IgD-negative memory B cell (primary cell): Measurements from ENCODE around the gene EXOC6. TPM values are rescaled to one million over a fixed set of nuclear protein-coding genes. Genes with fewer than 3 reads are reported as not detected.
"Not testable (repeated sequence)": the region's sequence is repeated elsewhere in the genome, so short reads cannot be mapped to it uniquely, and the experiment has no call there.

Experiments
- H3K27ac Mint-ChIP-seq, 3 donors: one replicate each; pipeline ENCODE4 v1.8.0; 2020 to 2022; ENCODE audit warnings: mild to moderate bottlenecking in 3 of 3, mixed read lengths in 3 of 3, moderate library complexity in 1 of 3
- H3K27me3 Mint-ChIP-seq: one replicate; pipeline ENCODE4 v1.8.0; 2021; ENCODE audit warnings: mixed read lengths
- H3K36me3 Mint-ChIP-seq: one replicate; pipeline ENCODE4 v1.8.0; 2020; ENCODE audit warnings: mild to moderate bottlenecking, mixed read lengths
- H3K4me1 Mint-ChIP-seq, 3 donors: one replicate each; pipeline ENCODE4 v1.8.0; 2020 to 2022; ENCODE audit warnings: mixed read lengths in 3 of 3, mild to moderate bottlenecking in 1 of 3
- H3K4me3 Mint-ChIP-seq, 4 donors: one replicate each; pipeline ENCODE4 v1.8.0; 2020 to 2022; ENCODE audit warnings: mild to moderate bottlenecking in 4 of 4, mixed read lengths in 4 of 4, moderate library complexity in 3 of 4
- H3K9me3 Mint-ChIP-seq, 3 donors: one replicate each; pipeline ENCODE4 v1.8.0; 2020 to 2021; ENCODE audit warnings: mixed read lengths in 3 of 3, mild to moderate bottlenecking in 1 of 3
- polyA plus RNA-seq: library from polyadenylated mRNA; unstranded; fragments of 300-500 nt; fragmentation: Illumina TruSeq; gene quantifications from one replicate; pipeline ENCODE4 v1.2.3, GENCODE V29; 2021

EXOC6 gene
- polyA plus RNA-seq, 1 donor from 2014 or later, result 12.4 TPM

DNA sequence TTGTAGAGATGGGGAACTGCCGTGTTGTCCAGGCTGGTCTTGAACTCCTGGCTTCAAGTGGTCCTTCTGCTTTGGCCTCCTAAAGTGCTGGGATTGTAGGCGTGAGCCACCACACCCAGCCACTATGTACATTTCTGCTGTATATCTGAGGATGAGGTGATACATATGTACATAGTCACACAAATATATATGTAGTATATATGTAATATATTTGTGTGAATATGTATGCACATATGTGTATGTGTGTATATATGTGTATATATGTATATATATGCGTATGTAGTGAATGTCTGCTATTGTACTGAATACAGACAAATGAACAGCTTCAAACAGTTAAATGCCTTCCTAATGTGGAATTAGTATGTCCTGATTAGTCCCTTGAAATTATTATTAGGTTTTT, 70.3 kb downstream of the EXOC6 start:
- peaks cover 26% of the 10 kb centered on the region for H3K36me3 Mint-ChIP-seq
- peaks cover 0 to 4% (median 2%) of the 10 kb centered on the region in 3 donors for H3K4me1 Mint-ChIP-seq
- H3K27me3 Mint-ChIP-seq, result no peaks in the 10 kb centered on the region
- H3K27ac Mint-ChIP-seq, result no peak overlapping the region
- no peak overlapping the region for H3K4me3 Mint-ChIP-seq
- peaks cover 2 to 7% (median 3%) of the 10 kb centered on the region in 3 donors for H3K9me3 Mint-ChIP-seq

DNA sequence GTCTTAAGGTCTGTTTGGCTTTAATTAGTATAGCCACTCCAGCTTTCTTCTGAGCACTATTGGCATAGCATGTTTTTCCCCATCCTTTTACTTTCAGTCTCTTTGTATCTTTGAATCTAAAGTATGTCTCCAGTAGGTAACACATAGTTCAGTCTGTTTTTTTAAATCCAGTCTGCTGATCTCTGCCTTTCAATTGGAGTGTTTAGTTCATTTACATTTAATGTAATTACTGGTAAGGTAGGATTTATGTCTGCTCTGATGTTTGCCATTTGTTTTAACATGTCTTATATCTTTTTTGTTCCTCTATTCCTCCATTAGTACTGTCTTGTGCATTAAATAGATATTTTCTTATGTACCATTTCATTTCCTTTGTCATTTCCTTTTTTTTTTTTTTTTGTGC, 72.5 kb downstream of the EXOC6 start:
- peaks cover 22% of the 10 kb centered on the region for H3K36me3 Mint-ChIP-seq
- no peaks in the 10 kb centered on the region for H3K4me1 Mint-ChIP-seq
- no peak overlapping the region for H3K4me3 Mint-ChIP-seq
- H3K9me3 Mint-ChIP-seq, result peaks cover 2 to 7% (median 3%) of the 10 kb centered on the region in 3 donors
- H3K27me3 Mint-ChIP-seq, result no peaks in the 10 kb centered on the region
- no peak overlapping the region for H3K27ac Mint-ChIP-seq

DNA sequence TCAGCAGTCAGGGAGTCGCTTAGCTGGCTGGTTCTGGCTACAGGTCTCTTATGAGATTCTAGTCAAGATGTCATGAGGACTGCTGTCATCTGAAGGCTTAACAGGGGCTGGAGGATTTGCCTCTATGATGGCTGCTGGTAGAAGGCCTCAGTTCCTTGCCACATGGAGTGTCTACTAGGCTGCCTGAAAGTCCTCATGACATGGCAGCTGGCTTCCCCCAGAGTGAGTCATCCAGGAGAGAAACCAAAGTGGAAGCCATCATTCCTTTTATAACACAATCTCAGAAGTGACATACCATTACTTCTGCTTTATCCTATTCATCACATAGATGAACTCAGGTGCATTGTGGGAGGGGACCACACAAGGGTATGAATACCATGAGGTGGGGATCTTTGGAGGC, 75.1 kb downstream of the EXOC6 start:
- no peak overlapping the region for H3K4me3 Mint-ChIP-seq
- H3K27me3 Mint-ChIP-seq, result no peaks in the 10 kb centered on the region
- no peaks in the 10 kb centered on the region for H3K4me1 Mint-ChIP-seq
- no peak overlapping the region for H3K27ac Mint-ChIP-seq
- peaks cover 2 to 7% (median 3%) of the 10 kb centered on the region in 3 donors for H3K9me3 Mint-ChIP-seq
- peaks cover 21% of the 10 kb centered on the region for H3K36me3 Mint-ChIP-seq

- H3K27me3 Mint-ChIP-seq, result no peaks in the 10 kb centered on the region
- no peak overlapping the region for H3K4me3 Mint-ChIP-seq
- no peaks in the 10 kb centered on the region for H3K4me1 Mint-ChIP-seq
- H3K27ac Mint-ChIP-seq, result no peak overlapping the region
- H3K9me3 Mint-ChIP-seq, result no peaks in the 10 kb centered on the region
- peaks cover 3% of the 10 kb centered on the region for H3K36me3 Mint-ChIP-seq
Observed at GRCh38 chr10:92929896-92930295, 81.6 kb downstream of the EXOC6 start.

GRCh38 chr10:92931597-92931996, 83.3 kb downstream of the EXOC6 start:
- Mint-ChIP-seq H3K9me3 (no peaks in the 10 kb centered on the region), H3K27ac (no peak overlapping the region), H3K4me3 (no peak overlapping the region), H3K36me3 (peaks cover 3% of the 10 kb centered on the region), H3K4me1 (no peaks in the 10 kb centered on the region), H3K27me3 (no peaks in the 10 kb centered on the region)

DNA sequence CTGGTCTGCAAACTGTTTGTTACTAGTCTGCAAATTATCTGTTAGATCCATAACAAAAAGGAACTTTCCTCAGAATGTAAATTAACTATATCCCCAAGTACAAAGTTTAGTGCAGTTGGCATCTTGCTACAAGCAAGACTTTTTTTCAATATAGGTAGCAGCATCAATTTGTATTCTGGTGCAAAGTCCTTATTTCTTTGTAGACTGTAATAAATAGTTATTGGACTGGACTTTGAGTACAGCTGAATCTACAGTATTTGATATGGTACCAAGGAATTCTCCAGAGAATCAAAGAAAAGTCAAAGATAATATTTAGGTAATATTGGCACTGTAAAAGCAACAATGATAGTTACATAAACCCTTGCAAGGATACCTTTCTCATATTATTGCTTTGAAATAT, 89.6 kb downstream of the EXOC6 start:
- Mint-ChIP-seq H3K36me3 (peaks cover 3% of the 10 kb centered on the region), H3K4me1 (no peaks in the 10 kb centered on the region)

GRCh38 chr10:92938841-92939240, 90.5 kb downstream of the EXOC6 start:
- peaks cover 0 to 3% (median 2%) of the 10 kb centered on the region in 3 donors for H3K9me3 Mint-ChIP-seq

More for the DNA sequence above, 89.6 kb downstream of the EXOC6 start:
- H3K4me3 Mint-ChIP-seq, result no peak overlapping the region
- H3K27me3 Mint-ChIP-seq, result no peaks in the 10 kb centered on the region
- H3K9me3 Mint-ChIP-seq, result no peaks in the 10 kb centered on the region
- H3K27ac Mint-ChIP-seq, result no peak overlapping the region

DNA sequence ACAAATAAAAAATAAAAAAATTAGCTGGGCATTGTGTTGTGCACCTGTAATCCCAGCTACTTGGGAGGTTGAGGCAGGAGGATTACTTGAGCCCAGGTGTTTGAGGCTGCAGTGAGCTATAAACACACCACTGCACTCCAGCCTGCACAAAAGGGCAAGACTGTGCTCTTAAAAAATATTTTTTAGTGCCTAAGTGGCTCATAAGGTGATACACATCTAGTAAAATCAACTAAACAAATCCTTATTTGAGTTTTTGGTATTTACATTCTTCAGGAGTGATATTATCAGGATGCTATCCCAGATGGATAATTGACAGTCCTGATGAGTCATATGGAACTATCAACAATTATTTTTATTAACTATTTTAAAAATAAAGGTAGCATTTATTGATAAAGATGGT, 93.9 kb downstream of the EXOC6 start:
- H3K27me3 Mint-ChIP-seq, result no peaks in the 10 kb centered on the region
- H3K4me3 Mint-ChIP-seq, result no peak overlapping the region
- peaks cover 0 to 4% (median 2%) of the 10 kb centered on the region in 3 donors for H3K9me3 Mint-ChIP-seq
- H3K27ac Mint-ChIP-seq, result no peak overlapping the region
- H3K4me1 Mint-ChIP-seq, result no peaks in the 10 kb centered on the region
- peaks cover 18% of the 10 kb centered on the region for H3K36me3 Mint-ChIP-seq

More at GRCh38 chr10:92938841-92939240, 90.5 kb downstream of the EXOC6 start:
- no peaks in the 10 kb centered on the region for H3K27me3 Mint-ChIP-seq
- no peaks in the 10 kb centered on the region for H3K4me1 Mint-ChIP-seq
- no peak overlapping the region for H3K4me3 Mint-ChIP-seq
- no peak overlapping the region for H3K27ac Mint-ChIP-seq
- H3K36me3 Mint-ChIP-seq, result peaks cover 3% of the 10 kb centered on the region

DNA sequence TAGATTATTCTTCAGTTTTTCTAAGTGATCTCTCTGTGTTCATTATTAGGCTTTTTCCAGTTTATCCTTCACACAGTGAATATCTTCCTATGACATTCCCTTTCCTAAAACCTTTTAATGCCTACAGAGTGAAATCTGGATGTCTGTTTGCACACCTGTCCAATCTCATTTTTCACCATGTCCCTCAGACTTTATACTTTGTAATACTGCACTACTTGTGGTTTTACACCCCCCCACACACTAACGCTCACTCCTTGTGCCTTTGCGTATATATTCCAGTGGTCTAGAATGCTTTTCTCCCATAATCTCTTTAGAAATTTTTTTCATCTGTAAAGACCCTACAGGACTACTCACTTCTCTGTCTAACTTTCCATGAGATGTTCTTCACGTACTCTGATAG, 98.2 kb downstream of the EXOC6 start:
- Mint-ChIP-seq H3K27me3 (no peaks in the 10 kb centered on the region), H3K9me3 (peaks cover 1 to 13% (median 4%) of the 10 kb centered on the region in 3 donors), H3K36me3 (peaks cover 29% of the 10 kb centered on the region), H3K4me1 (no peaks in the 10 kb centered on the region), H3K4me3 (no peak overlapping the region), H3K27ac (no peak overlapping the region)

DNA sequence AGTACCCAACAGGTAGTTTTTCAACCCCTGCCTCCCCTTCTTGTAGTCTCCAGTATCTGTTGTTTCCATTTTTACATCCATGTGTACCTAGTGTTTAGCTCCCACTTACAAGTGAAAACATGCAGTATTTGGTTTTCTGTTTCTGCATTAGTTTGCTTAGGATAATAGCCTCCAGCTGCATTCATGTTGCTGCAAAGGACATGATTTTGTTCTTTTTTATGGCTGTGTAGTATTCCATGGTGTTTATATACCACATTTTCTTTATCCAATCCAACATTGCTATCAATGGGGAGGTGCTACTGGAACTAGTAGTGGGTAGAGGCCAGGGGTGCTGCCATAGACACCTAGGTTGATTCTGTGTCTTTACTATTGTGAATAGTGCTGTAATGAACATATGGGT, 104.3 kb downstream of the EXOC6 start:
- H3K4me1 Mint-ChIP-seq, result not testable (repeated sequence)
- peaks cover 11% of the 10 kb centered on the region for H3K36me3 Mint-ChIP-seq

DNA sequence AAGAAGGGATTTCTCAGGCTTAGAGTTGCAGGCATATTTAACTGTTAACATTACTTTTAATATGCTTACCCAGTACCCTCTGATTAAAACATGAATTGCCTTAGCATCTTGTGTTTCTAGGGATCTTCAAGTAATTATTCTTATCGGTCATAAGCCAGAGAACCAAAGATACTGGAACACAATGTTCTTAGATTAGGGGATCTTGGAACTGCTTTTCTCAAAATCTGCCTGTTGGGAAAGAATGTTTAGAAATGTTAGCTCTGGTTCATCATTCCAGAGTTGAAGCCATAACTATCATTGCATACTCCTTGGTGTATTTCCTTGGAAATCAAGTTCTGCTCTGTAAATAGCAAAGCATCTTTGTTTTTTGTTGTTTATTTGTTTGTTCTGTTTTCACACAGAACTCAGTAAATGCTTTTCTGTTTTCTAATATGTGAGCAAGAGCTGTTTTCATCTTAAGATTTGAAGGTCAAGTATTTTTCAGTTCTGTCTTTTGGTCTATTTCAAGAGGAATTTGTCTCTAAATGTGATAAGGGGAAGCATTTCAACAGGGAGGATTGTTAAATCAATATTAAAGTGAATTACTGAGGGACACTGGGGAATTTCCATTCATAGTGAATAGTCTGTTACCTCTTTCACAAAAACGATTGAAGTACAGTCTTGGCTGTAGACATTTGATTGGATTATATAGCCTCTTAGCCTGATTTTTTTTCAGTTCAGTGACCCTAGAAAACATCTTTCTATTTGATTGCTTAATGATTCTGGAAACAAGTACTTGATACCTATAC, 109.1 kb downstream of the EXOC6 start:
- Mint-ChIP-seq H3K36me3 (peaks cover 4% of the 10 kb centered on the region), H3K4me3 (no peak overlapping the region), H3K4me1 (peaks cover 2 to 15% (median 8%) of the 10 kb centered on the region in 3 donors), H3K27me3 (no peaks in the 10 kb centered on the region), H3K27ac (no peak overlapping the region), H3K9me3 (no peaks in the 10 kb centered on the region)

More for the DNA sequence above, 104.3 kb downstream of the EXOC6 start:
- H3K4me3 Mint-ChIP-seq, H3K27ac Mint-ChIP-seq, H3K9me3 Mint-ChIP-seq, H3K27me3 Mint-ChIP-seq: not testable (repeated sequence)

- Mint-ChIP-seq H3K36me3 (peaks cover 7% of the 10 kb centered on the region), H3K27me3 (no peaks in the 10 kb centered on the region), H3K4me1 (peaks cover 5 to 20% (median 12%) of the 10 kb centered on the region in 3 donors), H3K4me3 (no peak overlapping the region), H3K27ac (peak overlapping the region in 1 of 3 donors; percentile 13), H3K9me3 (no peaks in the 10 kb centered on the region)
Observed at GRCh38 chr10:92961638-92962037, 113.3 kb downstream of the EXOC6 start.

DNA sequence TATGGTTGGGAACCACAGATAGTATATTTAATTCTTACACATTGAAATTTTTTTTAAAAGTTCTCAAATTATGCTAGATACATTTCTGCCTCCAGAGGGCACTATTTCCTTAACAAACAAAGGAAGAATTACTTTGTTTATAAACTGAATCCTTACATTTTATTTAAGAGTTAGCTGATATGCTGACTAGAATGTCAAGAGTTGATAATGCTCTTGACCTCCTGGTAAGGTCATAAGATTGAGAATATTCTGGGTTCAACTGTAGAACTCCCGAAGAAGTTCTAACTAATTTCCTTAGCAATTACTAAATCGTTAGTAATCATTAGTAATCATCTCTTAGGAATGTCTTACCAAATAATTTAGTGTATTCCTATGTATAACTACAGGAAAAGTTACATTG, 117.0 kb downstream of the EXOC6 start:
- Mint-ChIP-seq H3K36me3 (peaks cover 6% of the 10 kb centered on the region), H3K27ac (no peak overlapping the region), H3K4me1 (peaks cover 4 to 13% (median 12%) of the 10 kb centered on the region in 3 donors), H3K27me3 (no peaks in the 10 kb centered on the region), H3K9me3 (no peaks in the 10 kb centered on the region), H3K4me3 (no peak overlapping the region)

DNA sequence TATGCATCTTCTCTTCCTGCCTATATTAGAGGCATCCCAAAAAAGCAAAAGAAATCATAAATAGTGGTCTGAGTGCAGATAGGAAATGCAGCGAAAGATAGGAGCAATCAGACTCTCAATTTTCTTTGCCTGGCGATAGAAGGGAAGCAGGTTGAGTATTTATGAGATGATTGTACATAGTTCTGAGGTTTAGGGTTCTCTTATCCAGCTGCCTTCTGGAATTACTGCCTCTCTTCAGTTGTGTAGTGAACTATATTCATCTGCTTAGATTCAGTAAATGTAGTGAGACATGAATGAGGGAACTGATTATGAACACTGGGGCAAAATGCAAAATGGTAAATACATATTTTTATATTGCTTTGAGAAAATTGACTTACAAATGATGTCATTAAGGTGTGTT, 119.3 kb downstream of the EXOC6 start:
- Mint-ChIP-seq H3K4me3 (no peak overlapping the region), H3K4me1 (peaks cover 3 to 4% (median 3%) of the 10 kb centered on the region in 3 donors), H3K36me3 (peaks cover 16% of the 10 kb centered on the region), H3K9me3 (peaks cover 0 to 6% (median 3%) of the 10 kb centered on the region in 3 donors), H3K27ac (no peak overlapping the region), H3K27me3 (no peaks in the 10 kb centered on the region)

GRCh38 chr10:92969151-92969550, 120.8 kb downstream of the EXOC6 start:
- H3K9me3 Mint-ChIP-seq, result peaks cover 0 to 6% (median 3%) of the 10 kb centered on the region in 3 donors
- peaks cover 13% of the 10 kb centered on the region for H3K36me3 Mint-ChIP-seq
- no peak overlapping the region for H3K4me3 Mint-ChIP-seq
- no peaks in the 10 kb centered on the region for H3K27me3 Mint-ChIP-seq
- peaks cover 0 to 4% (median 1%) of the 10 kb centered on the region in 3 donors for H3K4me1 Mint-ChIP-seq
- H3K27ac Mint-ChIP-seq, result no peak overlapping the region
